NCI-H226 (cell line): ENCODE results near the gene HK1.
"Not testable (repeated sequence)": the region's sequence is repeated elsewhere in the genome, so short reads cannot be mapped to it uniquely, and the experiment has no call there.

Experiments used
- DNase-seq: peaks from one replicate; pipeline ENCODE4 v3.0.0-alpha.2; 2015

The HK1 gene

DNA sequence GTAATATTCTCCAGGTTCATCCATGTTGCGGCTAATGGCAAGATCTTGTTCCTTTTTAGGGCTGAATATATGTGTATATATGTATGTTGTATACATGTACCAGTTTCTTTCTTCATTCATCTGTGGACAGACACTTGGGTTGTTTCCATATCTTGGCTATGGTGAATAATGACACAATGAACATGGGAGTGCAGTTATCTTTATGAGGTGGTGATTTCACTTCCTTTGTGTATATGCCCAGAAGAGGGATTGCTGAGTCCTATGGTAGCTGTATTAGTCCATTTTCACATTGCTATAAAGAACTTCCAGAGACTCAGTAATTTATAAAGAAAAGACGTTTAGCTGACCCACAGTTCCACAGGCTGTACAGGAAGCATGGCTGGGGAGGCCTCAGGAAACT lies 155.9 kb downstream of the HK1 start:
- DNase-seq, result peak; percentile 83

- DNase-seq, result no peak
These were observed 156.6 kb downstream of the HK1 start for GRCh38 chr10:69434926-69435325.

- DNase-seq, result no peak
These were observed 157.7 kb downstream of the HK1 start for GRCh38 chr10:69435966-69436520.

DNA sequence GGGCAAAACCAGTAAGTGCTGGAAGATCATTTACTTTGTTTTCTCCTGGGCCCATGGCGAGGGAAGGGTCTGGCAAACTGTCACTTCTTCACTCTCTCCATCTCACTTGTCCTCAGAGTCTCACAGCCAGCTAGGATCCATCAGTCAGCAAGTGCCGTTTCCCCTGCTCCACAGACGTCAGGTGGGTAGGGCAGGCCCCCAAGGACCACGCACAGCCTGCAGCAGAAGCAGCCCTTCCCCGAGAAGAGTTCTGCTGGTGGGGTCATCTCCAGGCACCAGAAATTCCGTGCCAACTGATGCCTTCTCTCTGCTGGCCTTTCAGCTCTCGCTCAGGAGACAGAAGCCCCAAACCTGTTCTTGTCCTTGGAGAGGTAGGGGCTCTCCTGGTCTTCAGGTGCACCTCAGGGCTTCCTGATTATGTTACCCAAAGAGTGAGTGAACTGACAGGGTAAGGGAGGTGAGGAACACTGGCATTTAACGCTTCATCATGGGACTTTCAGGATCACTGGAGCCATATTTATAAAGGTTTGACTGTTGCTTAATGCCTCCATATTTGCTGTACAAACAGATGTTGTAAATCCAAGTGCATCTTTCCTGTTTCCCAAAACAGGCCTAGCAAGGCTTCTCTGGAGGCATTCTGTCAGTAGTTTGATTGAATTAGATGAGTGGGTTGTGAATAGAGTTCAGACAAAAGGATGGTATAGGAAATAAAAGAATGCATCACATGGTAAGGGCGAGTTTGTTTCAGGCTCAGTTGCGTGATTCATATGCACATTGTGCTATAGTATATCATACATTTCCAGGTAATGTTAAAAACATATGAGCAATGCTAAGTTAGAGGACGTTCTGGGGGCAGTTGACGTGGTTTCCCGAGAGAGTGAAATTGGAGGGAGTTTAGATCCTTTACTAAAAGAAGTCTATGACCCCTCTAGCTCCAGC lies 159.3 kb downstream of the HK1 start:
- no peak for DNase-seq

DNA sequence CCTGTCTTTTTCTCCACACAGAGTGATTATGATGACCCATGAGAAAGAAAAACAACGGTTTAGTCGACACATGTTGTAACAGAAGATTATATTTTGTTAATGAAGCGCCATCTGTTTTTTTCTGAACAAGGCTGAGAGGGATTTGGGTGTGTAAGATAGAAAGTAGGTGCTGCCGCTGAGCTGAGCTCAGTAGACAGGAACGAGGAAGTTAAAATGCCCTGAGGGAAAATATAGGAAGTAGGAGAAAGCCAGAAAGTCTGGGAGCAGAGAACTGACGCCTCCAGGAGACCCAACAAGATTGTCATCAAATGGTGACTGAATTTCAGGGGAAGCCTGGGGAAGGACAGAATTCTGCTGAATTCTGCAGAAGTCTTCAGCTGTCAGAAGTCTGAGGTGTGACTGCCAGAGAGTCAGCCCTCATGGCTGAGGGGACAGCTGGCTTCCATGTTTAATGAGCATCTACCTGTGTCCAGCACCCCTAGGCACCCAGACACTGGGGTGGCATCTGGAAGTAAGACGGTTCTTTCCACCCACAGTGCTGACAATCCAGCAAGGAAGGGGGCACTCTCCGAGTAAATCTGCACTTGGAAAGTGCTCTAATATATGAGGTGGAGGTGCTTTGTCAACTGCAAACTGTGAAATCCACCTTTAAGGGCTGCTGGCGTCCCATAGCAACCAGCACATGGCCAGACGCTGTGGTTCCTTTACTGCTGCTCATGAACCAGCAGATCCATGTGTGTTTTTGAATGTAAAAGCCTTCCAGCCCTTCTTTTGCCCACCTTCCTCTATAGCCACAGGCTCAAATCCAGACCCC lies 160.4 kb downstream of the HK1 start:
- DNase-seq, result peak; percentile 83

GRCh38 chr10:69439350-69439739 lies 161.0 kb downstream of the HK1 start:
- DNase-seq, result peak; percentile 96

DNA sequence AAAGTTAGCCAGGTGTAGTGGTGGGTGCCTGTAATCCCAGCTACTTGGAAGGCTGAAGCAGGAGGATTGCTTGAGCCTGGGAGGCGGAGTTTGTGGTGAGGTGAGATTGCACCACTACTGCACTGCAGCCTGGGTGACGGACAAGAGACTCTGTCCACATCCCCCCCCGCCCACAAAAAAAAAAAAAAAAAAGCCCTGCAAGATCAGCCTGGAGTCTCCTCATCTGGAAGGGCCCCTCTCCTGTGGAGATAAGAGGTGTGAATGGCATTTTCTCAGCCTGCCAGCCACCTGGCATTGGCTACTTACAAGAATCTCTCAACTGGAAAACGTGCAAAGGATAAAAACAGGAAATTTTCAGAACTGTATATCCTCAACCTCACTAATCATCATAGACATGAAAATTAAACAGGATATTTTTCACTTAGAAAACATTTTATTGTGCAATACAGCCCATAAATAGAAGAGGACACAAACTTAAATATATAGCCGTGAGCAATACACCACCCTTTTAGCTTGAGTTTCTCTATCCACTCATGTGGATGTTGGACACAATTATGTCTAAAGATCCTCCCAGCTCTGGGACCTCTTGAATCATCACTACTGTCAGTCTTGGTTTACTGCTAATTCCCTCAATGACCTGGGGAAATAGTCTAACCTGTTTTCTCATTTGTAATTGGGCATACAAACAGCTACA lies 161.7 kb downstream of the HK1 start:
- peak; percentile 89 for DNase-seq

DNA sequence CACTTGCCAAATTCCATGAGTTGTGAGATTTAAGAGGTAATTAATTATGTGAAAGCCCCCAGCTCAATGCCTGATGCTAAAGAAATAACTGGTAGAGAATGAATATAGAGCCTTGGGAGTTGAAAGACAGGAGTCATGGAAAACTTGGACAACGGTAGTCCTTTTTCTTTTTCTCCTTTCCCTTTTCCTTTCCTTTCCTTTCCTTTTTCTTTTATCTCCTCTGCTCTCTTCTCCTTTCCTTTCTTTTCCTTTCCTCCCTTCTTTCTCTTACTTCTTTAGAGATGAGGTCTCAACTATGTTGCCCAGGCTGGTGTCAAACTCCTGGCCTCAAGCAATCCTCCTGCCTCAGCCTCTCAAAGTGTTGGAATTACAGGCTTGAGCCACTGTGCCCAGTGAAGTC lies 165.1 kb downstream of the HK1 start:
- no peak for DNase-seq

- DNase-seq, result no peak
These were observed 166.7 kb downstream of the HK1 start for GRCh38 chr10:69445041-69445440.

- DNase-seq, result no peak
These were observed 167.9 kb downstream of the HK1 start for GRCh38 chr10:69446229-69446628.

GRCh38 chr10:69446650-69447151 lies 168.4 kb downstream of the HK1 start:
- peak; percentile 85 for DNase-seq

DNA sequence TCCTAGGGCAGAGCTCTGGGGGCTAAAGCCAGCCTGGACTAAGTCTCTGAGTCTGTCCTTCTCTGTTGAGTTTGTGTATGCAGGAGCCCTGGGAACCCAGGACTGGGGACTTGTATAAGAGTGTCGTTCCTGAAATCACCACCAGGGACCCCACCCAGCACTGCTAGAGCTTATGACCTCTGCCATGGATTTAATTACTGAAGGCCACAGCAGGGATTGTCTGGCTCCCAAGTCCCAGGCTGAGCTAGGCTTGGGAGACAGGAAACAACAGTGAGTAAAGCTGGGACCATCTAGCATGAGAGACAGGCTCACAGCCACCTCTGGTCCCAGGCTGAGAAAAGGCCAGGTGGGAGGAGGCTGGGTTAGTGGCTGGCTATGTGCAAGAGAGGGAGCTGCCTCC lies 171.5 kb downstream of the HK1 start:
- DNase-seq, result peak; percentile 47

DNA sequence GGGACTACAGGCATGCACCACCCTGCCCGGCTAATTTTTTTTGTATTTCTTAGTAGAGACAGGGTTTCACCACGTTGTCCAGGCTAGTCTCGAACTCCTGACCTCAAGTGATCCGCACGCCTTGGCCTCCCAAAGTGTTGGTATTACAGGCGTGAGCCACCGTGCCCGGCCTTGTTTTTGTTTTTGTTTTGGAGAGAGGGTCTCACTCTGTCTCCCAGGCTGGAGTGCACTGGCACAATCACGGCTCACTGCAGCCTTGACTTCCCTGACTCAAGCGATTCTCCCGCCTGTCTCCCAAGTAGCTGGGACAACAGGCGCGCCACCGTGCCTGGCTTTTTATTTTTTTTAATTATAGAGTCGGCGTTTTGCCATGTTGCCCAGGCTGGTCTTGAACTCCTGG lies 172.1 kb downstream of the HK1 start:
- not testable (repeated sequence) for DNase-seq

DNA sequence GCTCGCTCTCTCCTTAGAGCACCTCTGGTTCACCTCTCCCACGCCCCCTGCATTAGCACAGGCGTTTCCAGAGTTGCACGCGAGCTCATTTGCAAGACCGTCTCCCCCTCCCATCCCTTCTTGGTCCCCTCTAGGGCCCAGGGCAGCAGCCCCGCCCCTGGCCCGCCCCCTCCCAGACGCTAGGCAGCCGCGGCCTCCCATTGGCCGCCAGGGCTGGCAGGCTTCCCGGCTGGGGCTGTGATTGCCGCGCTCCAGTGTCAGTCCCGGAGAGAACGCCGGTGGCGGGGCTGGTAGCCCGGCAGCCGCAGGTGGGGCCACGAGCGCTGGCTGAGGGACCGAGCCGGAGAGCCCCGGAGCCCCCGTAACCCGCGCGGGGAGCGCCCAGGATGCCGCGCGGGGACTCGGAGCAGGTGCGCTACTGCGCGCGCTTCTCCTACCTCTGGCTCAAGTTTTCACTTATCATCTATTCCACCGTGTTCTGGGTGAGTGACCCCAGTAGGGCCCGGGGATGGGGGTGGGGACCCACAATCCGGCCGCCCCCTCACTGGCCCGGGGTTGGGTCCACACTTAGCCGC lies 173.0 kb downstream of the HK1 start, which contains the start of gene TSPAN15:
Gene TSPAN15, plus strand, starts transcription at position 257 of the 575 bp plus-strand sequence. Its CDS starts 130 bp downstream, at position 387.
- peak; percentile 84 for DNase-seq
